HG02763 (cell line): ENCODE results near the gene MMRN1.

Experiments
- ATAC-seq: cut with Tn5 transposase; IDR thresholded peaks from one replicate; pipeline ENCODE4 v1.9.1; 2021; ENCODE audit warnings: mild to moderate bottlenecking, moderate library complexity; ENCODE audit not compliant: unreplicated experiment

MMRN1 gene

GRCh38 chr4:89995814-89996213 lies 101.2 kb downstream of the MMRN1 start:
- ATAC-seq: no peak

- ATAC-seq: no peak
Observed at GRCh38 chr4:89997171-89997704, 102.6 kb downstream of the MMRN1 start.

DNA sequence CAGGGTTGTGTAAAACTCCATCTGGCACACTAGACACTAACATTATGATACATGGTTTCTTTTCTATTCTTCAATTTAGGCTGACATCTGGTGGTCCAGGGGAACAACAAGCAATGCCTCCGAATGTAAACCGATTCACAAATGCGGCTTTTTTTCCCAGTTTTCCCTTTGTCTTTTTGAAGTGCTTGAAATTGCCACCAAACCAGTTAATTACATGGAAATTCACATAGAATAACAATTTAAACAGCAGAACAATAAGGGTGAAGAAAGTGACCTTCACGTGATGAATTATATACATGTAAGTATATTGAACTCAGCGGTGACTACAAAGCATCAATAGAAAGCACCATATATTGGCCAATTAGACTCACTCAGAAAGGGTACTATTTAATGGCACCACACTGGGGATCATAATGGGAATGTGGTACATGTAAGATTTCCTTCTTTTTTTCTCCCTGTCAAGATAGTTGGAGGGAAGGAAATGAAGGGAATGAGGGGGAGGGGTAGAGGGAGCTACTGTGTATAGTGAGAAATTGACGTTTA lies 103.9 kb downstream of the MMRN1 start:
- no peak for ATAC-seq

- ATAC-seq: no peak
Observed at GRCh38 chr4:90001023-90001422, 106.4 kb downstream of the MMRN1 start.

DNA sequence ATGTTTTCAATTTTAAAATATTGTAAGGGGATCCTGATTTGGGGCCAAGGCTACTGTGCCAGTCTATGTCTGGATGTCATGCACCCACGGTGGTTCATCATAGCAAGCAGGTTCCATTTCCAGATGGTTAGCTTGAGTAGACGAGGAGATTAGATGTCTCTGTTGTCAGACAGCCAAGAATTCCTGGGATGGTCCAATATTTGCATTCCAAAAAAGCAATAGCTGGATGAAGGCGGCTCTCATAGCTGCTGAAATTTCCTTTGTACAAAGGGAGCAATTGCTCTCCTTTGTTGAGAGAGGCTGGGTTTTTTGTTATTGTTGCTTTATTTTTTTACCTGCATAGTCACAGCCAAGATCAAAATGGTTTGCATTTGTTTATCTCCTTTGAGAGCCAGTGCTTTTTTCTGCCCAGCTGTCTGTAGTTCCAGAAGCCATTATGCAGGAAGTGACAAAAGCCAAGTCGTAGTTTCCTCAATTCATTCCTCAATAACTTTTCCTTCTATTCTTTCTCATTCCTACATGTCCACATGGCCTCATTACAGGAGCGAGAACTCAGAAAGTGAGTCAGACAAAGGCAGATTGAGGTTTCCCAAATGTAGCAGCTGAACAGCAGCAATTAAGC lies 107.9 kb downstream of the MMRN1 start:
- no peak for ATAC-seq
